KOPT-K1 (cell line): Measurements from ENCODE around the gene ELN.
A peak's percentile ranks its signal among the peaks of the same experiment; 100 is the strongest.

ENCODE experiments used
- H3K27ac ChIP-seq: fragments of 200-600 bp; sonication (generic); 2 replicates; pipeline ENCODE4 v1.5.1; 2016; ENCODE audit warnings: antibody characterized with exemption, mild to moderate bottlenecking, low read depth, low read length; ENCODE audit not compliant: poor library complexity, severe bottlenecking
- H3K36me3 ChIP-seq: fragments of 200-600 bp; sonication (generic); 2 replicates; pipeline ENCODE4 v1.5.1; 2017; ENCODE audit warnings: antibody characterized with exemption, mild to moderate bottlenecking, low read length, moderate library complexity; ENCODE audit not compliant: insufficient read depth
- H3K9me3 ChIP-seq: fragments of 200-600 bp; sonication (generic); 2 replicates; pipeline ENCODE4 v1.5.1; 2017; ENCODE audit warnings: antibody characterized with exemption, low read length, mild to moderate bottlenecking; ENCODE audit not compliant: insufficient read depth, poor library complexity, severe bottlenecking

Gene ELN

GRCh38 chr7:74069086-74069541, 41.1 kb downstream of the ELN start:
- Histone ChIP-seq H3K27ac (no peak overlapping the region), H3K9me3 (no peaks in the 10 kb centered on the region), H3K36me3 (no peaks in the 10 kb centered on the region)

- Histone ChIP-seq H3K27ac (no peak overlapping the region), H3K9me3 (no peaks in the 10 kb centered on the region)
Measured at GRCh38 chr7:74069790-74070618, 42.0 kb downstream of the ELN start.

GRCh38 chr7:74070619-74070921, 42.6 kb downstream of the ELN start:
- H3K9me3 ChIP-seq: no peaks in the 10 kb centered on the region

More at GRCh38 chr7:74069790-74070618, 42.0 kb downstream of the ELN start:
- H3K36me3 ChIP-seq: no peaks in the 10 kb centered on the region

GRCh38 chr7:74071121-74071520, 43.1 kb downstream of the ELN start:
- Histone ChIP-seq H3K36me3 (no peaks in the 10 kb centered on the region), H3K9me3 (no peaks in the 10 kb centered on the region), H3K27ac (no peak overlapping the region)

More at GRCh38 chr7:74070619-74070921, 42.6 kb downstream of the ELN start:
- Histone ChIP-seq H3K27ac (no peak overlapping the region), H3K36me3 (no peaks in the 10 kb centered on the region)

- Histone ChIP-seq H3K9me3 (no peaks in the 10 kb centered on the region), H3K36me3 (no peaks in the 10 kb centered on the region), H3K27ac (no peak overlapping the region)
Measured at GRCh38 chr7:74074770-74075169, 46.8 kb downstream of the ELN start.

GRCh38 chr7:74078461-74078860, 50.5 kb downstream of the ELN start:
- no peaks in the 10 kb centered on the region for H3K36me3 ChIP-seq
- no peaks in the 10 kb centered on the region for H3K9me3 ChIP-seq
- no peak overlapping the region for H3K27ac ChIP-seq

- Histone ChIP-seq H3K27ac (peak overlapping the region; percentile 53), H3K36me3 (no peaks in the 10 kb centered on the region), H3K9me3 (no peaks in the 10 kb centered on the region)
Measured at GRCh38 chr7:74082770-74083116, 54.8 kb downstream of the ELN start.

GRCh38 chr7:74083117-74083876, 55.3 kb downstream of the ELN start, which contains the start of gene LIMK1:
TSS of gene LIMK1 (plus strand) at chr7:74083804. CDS start at chr7:74083991, 187 bp downstream.
- H3K27ac ChIP-seq: peak within 1 kb of the TSS; percentile 53
- no peaks in the 10 kb centered on the region for H3K36me3 ChIP-seq
- H3K9me3 ChIP-seq: no peaks in the 10 kb centered on the region

GRCh38 chr7:74083928-74084721, 56.2 kb downstream of the ELN start:
- H3K27ac ChIP-seq: peak overlapping the region; percentile 35
- H3K9me3 ChIP-seq: no peaks in the 10 kb centered on the region
- no peaks in the 10 kb centered on the region for H3K36me3 ChIP-seq

- Histone ChIP-seq H3K36me3 (no peaks in the 10 kb centered on the region), H3K27ac (no peak overlapping the region), H3K9me3 (no peaks in the 10 kb centered on the region)
Measured at GRCh38 chr7:74084722-74085578, 57.0 kb downstream of the ELN start.

GRCh38 chr7:74087791-74088453, 59.9 kb downstream of the ELN start:
- Histone ChIP-seq H3K36me3 (no peaks in the 10 kb centered on the region), H3K27ac (no peak overlapping the region), H3K9me3 (no peaks in the 10 kb centered on the region)

- peak overlapping the region; percentile 27 for H3K27ac ChIP-seq
- H3K9me3 ChIP-seq: no peaks in the 10 kb centered on the region
- H3K36me3 ChIP-seq: 0 out of 2 replicates have a peak, but pooled peaks cover 7% of the 10 kb centered on the region
Measured at GRCh38 chr7:74092321-74092963, 64.5 kb downstream of the ELN start.

- H3K36me3 ChIP-seq: 0 out of 2 replicates have a peak, but pooled peaks cover 13% of the 10 kb centered on the region
- no peaks in the 10 kb centered on the region for H3K9me3 ChIP-seq
- H3K27ac ChIP-seq: peak overlapping the region; percentile 27
Measured at GRCh38 chr7:74092964-74093471, 65.0 kb downstream of the ELN start.
